Osteocyte (in vitro differentiated cells): ENCODE data around the gene PGLYRP4. TPM values are rescaled to one million over a fixed set of nuclear protein-coding genes. Genes with fewer than 3 reads are reported as not detected.
A peak's percentile ranks its signal among the peaks of the same experiment; 100 is the strongest.

Experiments used
- DNase-seq: peaks from one replicate; pipeline ENCODE4 v3.0.0; 2021; ENCODE audit warnings: mixed read lengths; ENCODE audit not compliant: unreplicated experiment; ENCODE audit errors: extremely low spot score
- H3K27ac Mint-ChIP-seq: one replicate; pipeline ENCODE4 v1.8.0; 2021; ENCODE audit warnings: mild to moderate bottlenecking, mixed read lengths; ENCODE audit not compliant: unreplicated experiment
- H3K27me3 Mint-ChIP-seq: one replicate; pipeline ENCODE4 v1.8.0; 2021; ENCODE audit warnings: mixed read lengths; ENCODE audit not compliant: unreplicated experiment
- H3K36me3 Mint-ChIP-seq: one replicate; pipeline ENCODE4 v1.8.0; 2021; ENCODE audit warnings: mixed read lengths; ENCODE audit not compliant: unreplicated experiment
- H3K4me1 Mint-ChIP-seq: one replicate; pipeline ENCODE4 v1.8.0; 2021; ENCODE audit warnings: mixed read lengths; ENCODE audit not compliant: unreplicated experiment
- H3K4me3 Mint-ChIP-seq: one replicate; pipeline ENCODE4 v1.8.0; 2021; ENCODE audit warnings: mild to moderate bottlenecking, moderate library complexity, mixed read lengths; ENCODE audit not compliant: unreplicated experiment
- H3K9me3 Mint-ChIP-seq: one replicate; pipeline ENCODE4 v1.8.0; 2021; ENCODE audit warnings: mixed read lengths; ENCODE audit not compliant: unreplicated experiment
- CTCF ChIP-seq: fragments of 200-600 bp; sonication (generic); IDR thresholded peaks from 2 replicates; pipeline ENCODE4 v1.5.0; 2021; ENCODE audit warnings: antibody characterized with exemption, mild to moderate bottlenecking, moderate library complexity
- long read RNA-seq: library from polyadenylated mRNA; unstranded; transcript quantifications from one replicate; pipeline ENCODE4 v2.0.0, GENCODE V29; 2021
- total RNA-seq: library from RNA; stranded (reverse); gene quantifications from 2 replicates; pipeline ENCODE4 v1.2.1, GENCODE V29; 2021

Gene PGLYRP4, protein sequence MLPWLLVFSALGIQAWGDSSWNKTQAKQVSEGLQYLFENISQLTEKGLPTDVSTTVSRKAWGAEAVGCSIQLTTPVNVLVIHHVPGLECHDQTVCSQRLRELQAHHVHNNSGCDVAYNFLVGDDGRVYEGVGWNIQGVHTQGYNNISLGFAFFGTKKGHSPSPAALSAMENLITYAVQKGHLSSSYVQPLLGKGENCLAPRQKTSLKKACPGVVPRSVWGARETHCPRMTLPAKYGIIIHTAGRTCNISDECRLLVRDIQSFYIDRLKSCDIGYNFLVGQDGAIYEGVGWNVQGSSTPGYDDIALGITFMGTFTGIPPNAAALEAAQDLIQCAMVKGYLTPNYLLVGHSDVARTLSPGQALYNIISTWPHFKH
- not detected in 2 replicates for total RNA-seq
- long read RNA-seq: 0 reads

- Mint-ChIP-seq H3K4me1 (no peaks in the 10 kb centered on the region), H3K27me3 (peaks cover 18% of the 10 kb centered on the region), H3K9me3 (no peaks in the 10 kb centered on the region), H3K27ac (no peak within 1 kb of the TSS), H3K36me3 (no peaks in the 10 kb centered on the region), H3K4me3 (no peak within 1 kb of the TSS)
- peak; percentile 57 for DNase-seq
- no peak for TF ChIP-seq CTCF
These were observed at the start of gene PGLYRP4 for GRCh38 chr1:153348511-153349362. TSS of gene PGLYRP4 (minus strand) at chr1:153348841. CDS start at chr1:153347932, 909 bp downstream.

DNA sequence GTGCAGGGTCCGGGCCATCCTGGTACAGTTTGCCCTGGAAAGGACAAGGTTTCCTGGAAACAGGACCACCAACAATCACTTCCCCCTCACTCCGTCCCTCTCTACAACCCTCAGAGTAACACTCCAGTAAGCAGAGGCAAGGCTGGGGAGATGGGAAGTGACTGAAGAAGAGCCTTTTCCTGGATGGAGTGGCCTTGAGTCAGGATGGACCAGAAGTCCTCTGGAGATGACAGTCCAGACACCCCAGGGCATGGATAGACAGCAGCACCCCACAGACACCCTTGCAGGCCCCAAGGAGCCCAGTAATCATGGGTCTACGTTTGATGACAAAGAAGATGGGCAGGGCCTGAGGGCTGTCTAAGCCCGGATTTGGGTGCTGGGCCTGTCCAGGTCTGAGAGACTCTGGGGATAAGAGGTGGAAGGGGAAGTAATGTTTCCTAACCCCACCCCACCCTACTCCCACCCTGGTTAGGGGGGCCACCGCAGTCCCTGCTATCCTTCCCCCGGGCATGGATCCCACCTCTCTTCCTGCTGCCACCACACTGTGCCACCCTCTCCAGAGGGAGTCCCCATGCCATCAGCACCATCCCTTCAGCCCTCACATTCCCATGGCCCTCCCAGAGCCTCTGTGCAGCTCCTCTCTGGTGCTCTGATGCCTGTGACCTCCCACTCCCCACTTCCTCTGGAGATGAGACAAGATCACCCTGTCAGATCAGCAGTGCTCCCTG lies 49.4 kb upstream of the PGLYRP4 start:
- H3K27me3 Mint-ChIP-seq: peaks cover 7% of the 10 kb centered on the region

DNA sequence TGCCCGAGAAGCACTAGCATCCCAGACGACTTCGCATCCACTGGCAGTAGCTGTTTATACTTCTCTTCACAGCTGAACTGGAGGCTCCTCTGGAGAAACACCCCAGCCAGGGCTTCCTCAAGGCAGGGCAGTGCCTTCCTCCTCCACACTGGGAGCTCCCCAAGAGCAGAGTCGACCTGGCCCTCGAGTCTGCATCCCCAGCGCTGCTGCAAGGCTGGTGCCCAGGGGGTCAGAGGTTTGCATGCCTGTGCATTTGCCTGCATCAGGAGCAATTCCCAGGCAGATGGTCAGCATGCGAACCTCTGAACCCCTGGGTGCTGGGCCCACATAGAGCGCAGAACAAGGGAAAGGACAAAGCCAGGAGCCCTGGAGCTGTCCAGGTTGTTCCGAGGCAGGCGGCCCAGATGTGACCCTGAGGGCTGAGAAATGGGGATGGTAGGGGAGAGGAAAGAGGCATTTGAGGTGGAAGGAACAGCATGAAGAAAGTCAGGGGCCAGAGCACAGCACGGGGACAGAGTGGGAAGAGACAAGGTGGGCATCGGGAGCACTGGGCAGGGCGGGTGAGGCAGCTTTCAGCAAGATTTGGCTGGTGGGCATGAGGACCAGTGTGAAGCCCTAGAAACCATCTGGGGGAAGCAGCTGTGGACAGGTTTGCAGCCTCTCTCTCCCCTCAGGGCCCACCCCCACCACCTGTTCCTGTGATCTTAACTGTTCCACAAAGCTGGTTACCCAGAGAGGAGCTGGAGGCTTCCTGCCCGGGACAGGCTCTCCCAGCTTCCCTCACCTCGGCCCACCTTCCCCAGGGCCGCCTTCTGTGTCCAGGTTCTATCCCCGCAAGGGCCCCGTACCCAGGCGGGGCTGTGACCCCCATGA lies 48.6 kb upstream of the PGLYRP4 start:
- Mint-ChIP-seq H3K9me3 (no peaks in the 10 kb centered on the region), H3K4me3 (no peak overlapping the region), H3K27me3 (peaks cover 6% of the 10 kb centered on the region), H3K36me3 (no peaks in the 10 kb centered on the region), H3K27ac (no peak overlapping the region), H3K4me1 (no peaks in the 10 kb centered on the region)
- TF ChIP-seq CTCF: no peak
- DNase-seq: peak; percentile 80

More for the DNA sequence above, 49.4 kb upstream of the PGLYRP4 start:
- no peaks in the 10 kb centered on the region for H3K9me3 Mint-ChIP-seq
- DNase-seq: peak; percentile 72
- no peaks in the 10 kb centered on the region for H3K36me3 Mint-ChIP-seq
- no peak overlapping the region for H3K4me3 Mint-ChIP-seq
- no peaks in the 10 kb centered on the region for H3K4me1 Mint-ChIP-seq
- H3K27ac Mint-ChIP-seq: no peak overlapping the region
- no peak for TF ChIP-seq CTCF

DNA sequence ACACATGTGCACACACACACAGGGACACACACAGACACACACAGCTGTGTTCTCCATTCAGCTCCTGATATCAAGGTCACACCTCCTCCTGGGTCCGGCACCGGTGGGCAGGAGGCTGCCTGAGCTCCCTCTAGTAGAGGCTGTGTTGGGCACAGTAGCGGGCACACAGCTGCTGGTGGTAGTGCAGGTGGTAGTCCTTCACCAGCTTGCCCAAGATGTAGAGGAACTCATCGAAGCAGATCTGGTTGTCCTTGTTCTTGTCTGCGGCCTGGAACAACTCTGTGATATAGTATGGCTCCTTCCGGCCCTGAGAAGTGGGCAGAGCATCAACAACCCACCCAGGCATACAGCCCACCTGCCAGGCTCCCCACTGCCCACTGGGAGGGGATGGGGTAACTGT lies 47.8 kb upstream of the PGLYRP4 start:
- Mint-ChIP-seq H3K4me1 (no peaks in the 10 kb centered on the region), H3K9me3 (no peaks in the 10 kb centered on the region), H3K27me3 (no peaks in the 10 kb centered on the region), H3K27ac (no peak overlapping the region), H3K4me3 (no peak overlapping the region), H3K36me3 (no peaks in the 10 kb centered on the region)
- no peak for TF ChIP-seq CTCF
- DNase-seq: peak; percentile 78
